Keratinocyte (primary cell): ENCODE results near the gene DDX5. TPM values are rescaled to one million over a fixed set of nuclear protein-coding genes. Genes with fewer than 3 reads are reported as not detected.

Experiments
- DNase-seq: peaks from one replicate; pipeline ENCODE4 v3.0.0-alpha.2; 2011; ENCODE audit warnings: low read depth, missing footprints, low spot score
- FAIRE-seq: peaks from 2 replicates; lab custom pipeline; 2011; peaks lifted over from hg19 to GRCh38; lab: Jason Lieb, UNC
- H2AFZ ChIP-seq: 2 replicates; pipeline ENCODE4 v1.6.0; 2012; ENCODE audit warnings: low read length, control low read depth, inconsistent platforms; ENCODE audit not compliant: control insufficient read depth
- H3K27ac ChIP-seq: 2 replicates; pipeline ENCODE4 v1.5.1; 2011; ENCODE audit warnings: low read length; ENCODE audit not compliant: control insufficient read depth, insufficient read depth
- H3K27me3 ChIP-seq: 3 replicates; pipeline ENCODE4 v1.6.0; 2011; ENCODE audit warnings: low read length; ENCODE audit not compliant: control insufficient read depth, insufficient read depth; ENCODE audit errors: extremely low read depth
- H3K36me3 ChIP-seq, 2 experiments: 2 replicates in 1 of 2; 3 replicates in 1 of 2; pipeline ENCODE4 v1.5.1; 2011; ENCODE audit warnings: low read length in 2 of 2, mild to moderate bottlenecking in 1 of 2; ENCODE audit not compliant: control insufficient read depth in 2 of 2, insufficient read depth in 2 of 2; ENCODE audit errors: extremely low read depth in 1 of 2
- H3K4me1 ChIP-seq: 3 replicates; pipeline ENCODE4 v1.5.1; 2011; ENCODE audit warnings: low read length; ENCODE audit not compliant: control insufficient read depth, insufficient read depth; ENCODE audit errors: extremely low read depth
- H3K4me2 ChIP-seq: 3 replicates; pipeline ENCODE4 v1.6.0; 2011; ENCODE audit warnings: low read depth, low read length; ENCODE audit not compliant: control insufficient read depth, insufficient read depth; ENCODE audit errors: extremely low read depth
- H3K4me3 ChIP-seq, 3 experiments: fragments of 200-600 bp in 1 of 3; sonication (generic) in 1 of 3; 2 replicates in 2 of 3; 3 replicates in 1 of 3; pipeline ENCODE4 v1.5.1; 2011 to 2016; ENCODE audit warnings: low read length in 3 of 3, mild to moderate bottlenecking in 3 of 3, control low read depth in 2 of 3, inconsistent platforms in 1 of 3, low read depth in 1 of 3, mixed read lengths in 1 of 3, mixed run types in 1 of 3, moderate library complexity in 1 of 3; ENCODE audit not compliant: control insufficient read depth in 2 of 3, insufficient read depth in 2 of 3; ENCODE audit errors: extremely low read depth in 1 of 3
- H3K79me2 ChIP-seq: 2 replicates; pipeline ENCODE4 v1.6.0; 2012; ENCODE audit warnings: low read length; ENCODE audit not compliant: control insufficient read depth, insufficient read depth
- H3K9ac ChIP-seq: 3 replicates; pipeline ENCODE4 v1.6.0; 2011; ENCODE audit warnings: low read length; ENCODE audit not compliant: control insufficient read depth, insufficient read depth; ENCODE audit errors: extremely low read depth
- H3K9me1 ChIP-seq: 3 replicates; pipeline ENCODE4 v1.6.0; 2011; ENCODE audit warnings: low read length; ENCODE audit not compliant: control insufficient read depth, insufficient read depth; ENCODE audit errors: extremely low read depth
- H3K9me3 ChIP-seq: 2 replicates; pipeline ENCODE4 v1.5.1; 2012; ENCODE audit warnings: low read depth, low read length; ENCODE audit not compliant: control insufficient read depth
- H4K20me1 ChIP-seq: 3 replicates; pipeline ENCODE4 v1.6.0; 2011; ENCODE audit warnings: low read length; ENCODE audit not compliant: control insufficient read depth, insufficient read depth; ENCODE audit errors: extremely low read depth
- CTCF ChIP-seq, 3 experiments: IDR thresholded peaks in 1 of 3; conservative IDR thresholded peaks in 1 of 3; optimal IDR thresholded peaks in 1 of 3; 2 replicates in 2 of 3; 3 replicates in 1 of 3; pipeline versions ENCODE3 to v1.5.1; 2011; ENCODE audit warnings: low read length in 3 of 3, mild to moderate bottlenecking in 3 of 3, moderate library complexity in 2 of 3, control low read depth in 1 of 3, inconsistent platforms in 1 of 3; ENCODE audit not compliant: insufficient read depth in 2 of 3; ENCODE audit errors: extremely low read depth in 1 of 3
- EZH2 ChIP-seq: IDR thresholded peaks from one replicate; pipeline ENCODE4 v1.6.1; 2012; ENCODE audit warnings: inconsistent platforms, mild to moderate bottlenecking, low read length, moderate library complexity
- dilution Hi-C: fragments of 300-500 bp; cut with MboI; formaldehyde crosslinking; loops from one replicate; pipeline ENCODE4 v1.7.0; 2020; ENCODE audit warnings: low sequenced_read_pairs; ENCODE audit not compliant: extremely low pct_ligation_motif_present
- polyA plus RNA-seq, 5 experiments: library from polyadenylated mRNA; depleted of rRNA in 3 of 5; stranded (reverse) in 3 of 5; stranded (forward) in 1 of 5; unstranded in 1 of 5; fragments of >200 nt; gene quantifications; 1 replicate in 1 of 5; 2 replicates in 3 of 5; 3 replicates in 1 of 5; pipeline versions ENCODE4 v1.2.1 to v1.2.3, GENCODE V29; 2011 to 2012; ENCODE audit warnings: missing spikeins in 2 of 5, low read depth in 1 of 5, low replicate concordance in 1 of 5

The DDX5 gene
- polyA plus RNA-seq, 1 donor (not counting 4 experiments of a cell fraction or from before 2014, with no cell fraction given), result 793 TPM

- FAIRE-seq, result no peak
- H3K27ac ChIP-seq, result no peak overlapping the region
- no peaks in the 10 kb centered on the region for H3K27me3 ChIP-seq
- H3K4me3 ChIP-seq, result no peak overlapping the region
- no peaks in the 10 kb centered on the region for H3K9me1 ChIP-seq
- H3K36me3 ChIP-seq, result peaks cover 29 to 32% of the 10 kb centered on the region in 2 experiments
- no peaks in the 10 kb centered on the region for H3K9me3 ChIP-seq
- H3K4me2 ChIP-seq, result no peak overlapping the region
- H4K20me1 ChIP-seq, result peaks cover 4% of the 10 kb centered on the region
- no peak overlapping the region for H3K9ac ChIP-seq
- DNase-seq, result no peak
- no peaks in the 10 kb centered on the region for H3K4me1 ChIP-seq
- H2AFZ ChIP-seq, result no peak overlapping the region
- TF ChIP-seq EZH2 (no peak), CTCF (optimal IDR thresholded peaks at IDR 0.05 in 1 of 3, IDR thresholded peaks at IDR 0.05 in 1 of 3, conservative IDR thresholded peaks at IDR 0.05 in 1 of 3; ENCODE audit: extremely low read depth in 1 of 3, insufficient read depth in 2 of 3, low read length in 3 of 3) (no peak)
- H3K79me2 ChIP-seq, result peaks cover 14% of the 10 kb centered on the region
- dilution Hi-C loops, result no loop called here
Measured at GRCh38 chr17:64554028-64554637, 48.0 kb upstream of the DDX5 start.

- dilution Hi-C loops, result no loop called here
- H3K9me1 ChIP-seq, result no peaks in the 10 kb centered on the region
- no peak overlapping the region for H3K9ac ChIP-seq
- no peak for DNase-seq
- no peak overlapping the region for H3K4me3 ChIP-seq
- H3K27me3 ChIP-seq, result no peaks in the 10 kb centered on the region
- TF ChIP-seq EZH2 (no peak), CTCF (optimal IDR thresholded peaks at IDR 0.05 in 1 of 3, IDR thresholded peaks at IDR 0.05 in 1 of 3, conservative IDR thresholded peaks at IDR 0.05 in 1 of 3; ENCODE audit: extremely low read depth in 1 of 3, insufficient read depth in 2 of 3, low read length in 3 of 3) (no peak)
- H3K9me3 ChIP-seq, result no peaks in the 10 kb centered on the region
- peaks cover 10% of the 10 kb centered on the region for H3K79me2 ChIP-seq
- H3K4me1 ChIP-seq, result no peaks in the 10 kb centered on the region
- no peak overlapping the region for H2AFZ ChIP-seq
- H3K27ac ChIP-seq, result no peak overlapping the region
- H3K36me3 ChIP-seq, result peaks cover 38 to 43% of the 10 kb centered on the region in 2 experiments
- FAIRE-seq, result no peak
- H4K20me1 ChIP-seq, result peaks cover 10% of the 10 kb centered on the region
- no peak overlapping the region for H3K4me2 ChIP-seq
Measured at GRCh38 chr17:64551461-64551860, 45.4 kb upstream of the DDX5 start.
